GM20000 (cell line): ENCODE measurements around the gene AFMID.

ENCODE experiments used
- DNase-seq: peaks from one replicate; pipeline ENCODE4 v3.0.0; 2012; ENCODE audit warnings: low spot score
- TF ChIP-seq, protein P1 (sequence below): IDR thresholded peaks from 2 replicates; pipeline ENCODE4 v1.5.1; 2012; ENCODE audit warnings: mild to moderate bottlenecking, control low read depth; ENCODE audit errors: extremely low read depth, missing control alignments

Gene AFMID

DNA sequence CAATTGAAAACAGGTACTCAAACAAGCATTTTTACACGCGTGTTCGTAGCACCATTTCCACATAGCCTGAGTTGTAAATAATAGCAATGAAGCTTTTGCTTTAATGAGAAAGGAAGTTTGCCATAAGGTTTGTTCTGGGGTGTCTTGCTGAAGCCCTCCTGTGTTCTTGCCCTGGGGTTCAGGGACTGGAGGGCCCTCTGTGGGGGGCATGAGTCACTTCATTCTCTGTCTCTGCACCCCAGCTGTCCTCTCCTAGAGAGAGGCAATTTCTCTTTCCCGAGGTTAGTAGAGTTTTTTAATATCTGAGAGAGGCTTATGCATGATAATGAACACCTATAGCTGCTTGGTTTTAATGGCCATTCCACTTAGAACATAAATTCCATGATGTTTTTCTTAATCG lies 9.6 kb downstream of the AFMID start:
- TF ChIP-seq, protein P1, sequence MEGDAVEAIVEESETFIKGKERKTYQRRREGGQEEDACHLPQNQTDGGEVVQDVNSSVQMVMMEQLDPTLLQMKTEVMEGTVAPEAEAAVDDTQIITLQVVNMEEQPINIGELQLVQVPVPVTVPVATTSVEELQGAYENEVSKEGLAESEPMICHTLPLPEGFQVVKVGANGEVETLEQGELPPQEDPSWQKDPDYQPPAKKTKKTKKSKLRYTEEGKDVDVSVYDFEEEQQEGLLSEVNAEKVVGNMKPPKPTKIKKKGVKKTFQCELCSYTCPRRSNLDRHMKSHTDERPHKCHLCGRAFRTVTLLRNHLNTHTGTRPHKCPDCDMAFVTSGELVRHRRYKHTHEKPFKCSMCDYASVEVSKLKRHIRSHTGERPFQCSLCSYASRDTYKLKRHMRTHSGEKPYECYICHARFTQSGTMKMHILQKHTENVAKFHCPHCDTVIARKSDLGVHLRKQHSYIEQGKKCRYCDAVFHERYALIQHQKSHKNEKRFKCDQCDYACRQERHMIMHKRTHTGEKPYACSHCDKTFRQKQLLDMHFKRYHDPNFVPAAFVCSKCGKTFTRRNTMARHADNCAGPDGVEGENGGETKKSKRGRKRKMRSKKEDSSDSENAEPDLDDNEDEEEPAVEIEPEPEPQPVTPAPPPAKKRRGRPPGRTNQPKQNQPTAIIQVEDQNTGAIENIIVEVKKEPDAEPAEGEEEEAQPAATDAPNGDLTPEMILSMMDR = no peak
- no peak for DNase-seq

DNA sequence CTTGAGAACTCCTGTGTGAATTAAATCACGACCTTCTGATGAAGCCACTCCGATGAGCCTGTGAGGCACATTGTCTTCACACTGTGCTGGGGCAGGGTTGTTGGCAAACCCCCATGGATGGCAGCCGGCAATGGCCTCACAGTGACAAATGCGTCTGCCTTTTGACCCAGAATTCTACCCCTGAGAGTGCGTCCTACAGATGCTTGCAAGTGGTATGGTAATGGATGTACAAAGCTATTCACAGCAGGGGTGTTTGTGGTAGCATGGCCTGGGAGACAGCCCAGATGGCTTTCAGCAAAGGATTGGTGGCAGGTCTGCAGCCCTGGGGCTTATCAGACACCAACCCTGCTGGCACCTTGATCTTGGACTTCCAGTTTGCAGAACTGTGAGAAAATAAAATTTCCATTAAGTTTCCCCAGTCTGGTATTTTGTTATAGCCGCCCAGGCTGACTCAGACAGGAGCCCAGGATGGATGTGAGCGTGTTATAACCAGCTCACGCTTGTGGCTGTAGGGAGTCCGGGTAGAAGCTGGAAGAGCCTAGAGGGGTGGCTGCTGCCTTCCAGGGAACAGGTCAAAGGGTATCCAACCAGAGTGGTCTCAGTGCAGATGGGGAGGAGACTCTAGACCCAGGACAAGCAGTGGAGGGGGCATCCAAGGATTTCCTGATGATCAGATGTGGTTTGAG lies 10.1 kb downstream of the AFMID start:
- TF ChIP-seq, protein P1 = no peak
- no peak for DNase-seq

DNA sequence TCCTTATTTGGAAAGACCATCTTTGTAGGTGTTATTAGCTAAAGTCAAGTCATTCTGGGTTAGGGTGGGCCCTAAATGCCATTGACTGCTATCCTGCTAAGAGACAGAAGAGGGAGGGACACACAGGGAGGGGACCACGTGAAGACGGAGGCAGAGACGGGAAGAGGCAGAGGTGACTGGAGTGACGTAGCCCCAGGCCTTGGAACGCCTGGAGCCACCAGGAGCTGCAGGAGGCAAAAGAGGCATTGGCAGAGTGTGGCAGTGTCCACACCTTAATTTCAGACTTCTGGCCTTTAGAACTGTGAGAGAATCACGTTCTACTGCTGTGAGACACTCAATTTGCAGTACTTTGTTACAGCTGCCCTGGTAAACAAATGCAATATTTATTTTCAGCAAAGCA lies 13.3 kb downstream of the AFMID start:
- TF ChIP-seq, protein P1 = no peak

DNA sequence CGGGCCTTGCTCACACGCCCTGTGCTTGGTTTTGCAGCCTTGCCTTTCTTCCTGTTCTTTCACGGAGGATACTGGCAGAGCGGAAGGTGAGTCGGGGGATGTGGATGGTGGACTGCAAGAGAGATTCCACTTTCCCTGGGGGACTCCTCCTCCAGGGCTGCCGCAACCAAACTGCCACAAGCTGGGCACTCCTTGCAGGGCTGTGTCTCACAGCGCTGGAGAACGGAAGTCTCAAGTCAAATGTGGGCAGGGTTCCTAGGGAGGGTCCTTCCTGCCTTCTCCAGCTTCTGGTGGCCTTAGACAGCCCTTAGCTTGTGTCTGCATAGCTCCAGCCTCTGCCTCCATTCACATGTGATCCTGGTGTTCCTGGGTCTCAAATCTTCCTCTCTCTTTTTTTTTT lies 15.5 kb downstream of the AFMID start:
- TF ChIP-seq, protein P1 = no peak
- DNase-seq = no peak

More for the DNA sequence above, 13.3 kb downstream of the AFMID start:
- no peak for DNase-seq

DNA sequence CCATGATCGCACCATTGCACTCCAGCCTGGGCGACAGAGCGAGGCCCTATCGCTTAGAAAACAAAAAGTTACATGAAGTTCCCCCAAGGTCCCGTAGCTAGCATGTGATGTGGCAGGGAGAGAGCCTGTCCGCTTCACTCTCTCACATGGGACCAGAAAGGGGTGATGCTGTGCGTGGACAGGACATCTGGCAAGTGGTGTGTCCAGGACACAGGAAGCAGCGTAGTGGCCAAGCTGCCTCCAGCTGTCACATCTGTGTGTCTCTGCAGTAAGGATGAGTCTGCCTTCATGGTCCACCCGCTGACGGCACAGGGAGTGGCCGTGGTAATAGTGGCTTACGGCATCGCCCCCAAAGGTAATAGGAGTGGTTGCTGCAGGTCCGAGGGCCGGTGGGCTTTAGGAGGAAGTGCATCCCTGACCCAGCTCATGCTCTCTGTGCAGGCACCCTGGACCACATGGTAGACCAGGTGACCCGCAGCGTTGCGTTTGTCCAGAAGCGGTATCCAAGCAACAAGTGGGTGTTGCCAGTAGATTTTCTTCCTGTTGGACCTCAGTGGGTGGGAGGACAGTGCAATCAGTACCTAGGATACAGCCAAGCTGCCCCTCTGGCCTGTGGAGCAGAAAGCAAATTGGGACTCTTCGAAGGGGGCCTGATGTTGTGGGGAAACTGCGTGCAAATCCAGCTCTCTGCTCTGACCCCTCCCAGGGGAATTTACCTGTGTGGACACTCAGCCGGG lies 17.4 kb downstream of the AFMID start:
- DNase-seq = no peak

DNA sequence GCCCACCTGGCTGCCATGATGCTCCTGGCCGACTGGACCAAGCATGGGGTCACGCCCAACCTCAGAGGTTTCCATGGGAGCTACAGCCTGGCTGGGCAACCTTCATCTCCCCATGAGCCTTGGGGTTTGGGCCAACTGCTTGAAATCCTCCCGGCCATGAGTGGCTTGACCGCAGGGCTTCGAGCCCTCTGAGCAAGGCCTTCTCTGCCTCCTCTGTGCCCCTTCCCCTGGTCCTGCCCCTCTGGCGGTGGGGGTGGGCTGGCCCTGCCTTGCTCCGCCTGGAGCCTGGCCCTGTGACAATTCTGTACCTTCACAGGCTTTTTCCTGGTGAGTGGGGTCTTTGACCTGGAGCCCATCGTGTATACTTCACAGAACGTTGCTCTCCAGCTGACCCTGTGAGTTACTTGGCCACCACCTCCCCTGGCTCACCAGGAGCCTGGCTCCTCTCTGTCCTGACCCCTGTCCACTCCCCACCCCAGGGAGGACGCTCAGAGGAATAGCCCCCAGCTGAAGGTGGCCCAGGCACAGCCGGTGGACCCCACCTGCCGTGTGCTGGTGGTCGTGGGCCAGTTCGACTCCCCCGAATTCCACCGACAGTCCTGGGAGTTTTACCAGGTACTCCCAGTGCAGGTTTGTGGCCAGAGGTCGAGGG lies 18.1 kb downstream of the AFMID start:
- TF ChIP-seq, protein P1 = no peak
- DNase-seq = no peak

More for the DNA sequence above, 17.4 kb downstream of the AFMID start:
- TF ChIP-seq, protein P1 = no peak

DNA sequence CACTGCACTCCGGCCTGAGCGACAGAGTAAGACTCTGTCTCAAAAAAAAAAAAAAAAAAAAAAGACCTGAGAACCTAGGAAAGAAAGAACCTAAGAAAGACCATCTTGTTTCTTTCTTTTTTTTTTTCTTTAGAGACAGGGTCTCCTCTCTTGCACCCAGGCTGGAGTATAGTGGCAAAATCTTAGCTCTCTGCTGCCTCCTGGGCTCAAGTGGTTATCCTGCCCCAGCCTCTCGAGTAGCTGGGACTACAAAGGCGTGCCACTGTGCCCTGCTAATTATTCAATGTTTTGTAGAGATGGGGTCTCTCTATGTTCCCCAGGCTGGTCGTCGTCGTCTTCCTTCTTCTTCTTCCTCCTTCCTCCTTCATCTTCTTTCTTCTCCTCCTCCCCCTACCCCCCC lies 19.1 kb downstream of the AFMID start:
- DNase-seq = no peak
- TF ChIP-seq, protein P1 = no peak
